Colonic mucosa (tissue), 4 donors: Measurements from ENCODE around the gene MEGF10. TPM values are rescaled to one million over a fixed set of nuclear protein-coding genes. Genes with fewer than 3 reads are reported as not detected.

Experiments used
- DNase-seq: peaks from one replicate; pipeline ENCODE4 v3.0.0-alpha.2; 2020
- H3K27ac ChIP-seq: fragments of 200-600 bp; one replicate; pipeline ENCODE4 v1.8.0; 2021
- H3K27me3 ChIP-seq: fragments of 200-600 bp; one replicate; pipeline ENCODE4 v1.8.0; 2021
- H3K36me3 ChIP-seq: fragments of 200-600 bp; one replicate; pipeline ENCODE4 v1.8.0; 2021
- H3K4me1 ChIP-seq: fragments of 200-600 bp; one replicate; pipeline ENCODE4 v1.8.0; 2021; ENCODE audit warnings: mild to moderate bottlenecking
- H3K4me3 ChIP-seq: fragments of 200-600 bp; one replicate; pipeline ENCODE4 v1.8.0; 2021
- H3K9ac ChIP-seq, 2 donors: one replicate each; pipeline ENCODE4 v1.7.0; 2013; ENCODE audit warnings: control low read depth in 2 of 2, low read depth in 2 of 2, low read length in 2 of 2
- H3K9me3 ChIP-seq: fragments of 200-600 bp; one replicate; pipeline ENCODE4 v1.8.0; 2021
- intact Hi-C: fragments of 100-400 bp; cut with DNase I; formaldehyde crosslinking; loops from one replicate; pipeline ENCODE4 v1.14.1; 2022
- total RNA-seq, 2 donors: library from RNA; stranded (reverse); fragmentation: NEBNext Ultra II Directional in 1 of 2; extraction: Animal tissue kit (Norgen Biotek cat#: 25700) in 1 of 2; gene quantifications; one replicate each; pipeline ENCODE4 v1.2.1, GENCODE V29; 2021
- TF ChIP-seq, protein P1 (sequence below): fragments of 200-600 bp; IDR thresholded peaks from one replicate; pipeline ENCODE4 v1.8.0; 2022; ENCODE audit warnings: antibody characterized with exemption, mild to moderate bottlenecking
- donor health status: healthy.
- donor health status: DM: no; HTN: no; CAD: no.
- donor health status: DM: no; HTN: no; CAD: no.

Gene MEGF10
- total RNA-seq, 2 donors from 2014 or later: 0.35 to 0.88 TPM

DNA sequence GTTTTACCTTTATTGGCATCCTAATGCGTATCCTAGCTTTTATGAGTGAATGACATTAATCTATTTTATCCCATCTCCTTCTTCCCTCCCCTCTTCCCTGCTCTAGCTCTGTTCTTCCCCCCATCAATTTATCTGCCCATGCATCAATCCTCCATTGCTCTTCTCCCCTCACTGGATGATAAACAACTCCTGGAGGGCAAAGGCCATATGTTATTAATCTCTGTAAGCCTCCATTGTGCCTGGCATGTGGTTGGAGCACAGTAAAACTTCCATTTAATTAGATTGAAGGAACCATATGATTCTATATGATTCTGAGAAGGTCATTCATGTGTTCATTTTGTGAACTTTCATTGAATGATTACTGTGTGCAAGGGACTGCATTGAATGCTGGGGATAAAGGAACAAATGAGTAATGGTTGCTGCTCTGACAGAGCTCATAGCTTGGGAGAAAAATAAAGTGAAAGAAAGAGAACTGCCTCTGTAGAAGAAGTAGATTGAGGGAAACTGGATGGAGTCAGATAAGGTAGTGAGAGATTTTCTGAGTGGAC is 85.0 kb downstream of the MEGF10 start:
- H3K27me3 ChIP-seq: no peaks in the 10 kb centered on the region
- no peaks in the 10 kb centered on the region for H3K9me3 ChIP-seq
- no peak for DNase-seq
- TF ChIP-seq, protein P1, sequence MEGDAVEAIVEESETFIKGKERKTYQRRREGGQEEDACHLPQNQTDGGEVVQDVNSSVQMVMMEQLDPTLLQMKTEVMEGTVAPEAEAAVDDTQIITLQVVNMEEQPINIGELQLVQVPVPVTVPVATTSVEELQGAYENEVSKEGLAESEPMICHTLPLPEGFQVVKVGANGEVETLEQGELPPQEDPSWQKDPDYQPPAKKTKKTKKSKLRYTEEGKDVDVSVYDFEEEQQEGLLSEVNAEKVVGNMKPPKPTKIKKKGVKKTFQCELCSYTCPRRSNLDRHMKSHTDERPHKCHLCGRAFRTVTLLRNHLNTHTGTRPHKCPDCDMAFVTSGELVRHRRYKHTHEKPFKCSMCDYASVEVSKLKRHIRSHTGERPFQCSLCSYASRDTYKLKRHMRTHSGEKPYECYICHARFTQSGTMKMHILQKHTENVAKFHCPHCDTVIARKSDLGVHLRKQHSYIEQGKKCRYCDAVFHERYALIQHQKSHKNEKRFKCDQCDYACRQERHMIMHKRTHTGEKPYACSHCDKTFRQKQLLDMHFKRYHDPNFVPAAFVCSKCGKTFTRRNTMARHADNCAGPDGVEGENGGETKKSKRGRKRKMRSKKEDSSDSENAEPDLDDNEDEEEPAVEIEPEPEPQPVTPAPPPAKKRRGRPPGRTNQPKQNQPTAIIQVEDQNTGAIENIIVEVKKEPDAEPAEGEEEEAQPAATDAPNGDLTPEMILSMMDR: no peak
- no peak overlapping the region for H3K27ac ChIP-seq
- H3K4me1 ChIP-seq: no peaks in the 10 kb centered on the region
- no peak overlapping the region for H3K9ac ChIP-seq
- intact Hi-C loops: no loop called here
- H3K4me3 ChIP-seq: no peak overlapping the region
- no peaks in the 10 kb centered on the region for H3K36me3 ChIP-seq

DNA sequence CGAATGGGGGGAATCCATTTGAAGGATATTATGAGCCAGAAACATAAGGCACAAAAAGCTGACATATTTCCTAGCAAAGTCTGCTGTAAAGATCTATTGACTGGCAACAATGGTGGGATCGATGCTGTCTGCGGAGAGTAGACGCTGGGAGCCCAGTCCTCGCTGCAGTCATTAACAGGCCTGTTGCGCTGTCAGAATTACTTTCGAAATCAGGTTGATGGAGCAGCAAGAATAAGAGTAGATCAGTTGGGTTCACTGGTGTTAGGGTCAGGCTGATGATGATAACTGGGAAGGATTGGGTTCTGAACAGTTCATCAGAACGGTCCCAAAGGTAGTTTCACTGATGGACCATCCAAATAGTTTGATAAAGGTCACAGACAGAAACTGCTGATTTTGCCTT is 87.1 kb downstream of the MEGF10 start:
- Histone ChIP-seq H3K27ac (no peak overlapping the region), H3K4me1 (no peaks in the 10 kb centered on the region), H3K9ac (no peak overlapping the region), H3K4me3 (no peak overlapping the region), H3K27me3 (no peaks in the 10 kb centered on the region), H3K36me3 (no peaks in the 10 kb centered on the region), H3K9me3 (no peaks in the 10 kb centered on the region)
- intact Hi-C loops: no loop called here
- TF ChIP-seq, protein P1: no peak
- DNase-seq: no peak

DNA sequence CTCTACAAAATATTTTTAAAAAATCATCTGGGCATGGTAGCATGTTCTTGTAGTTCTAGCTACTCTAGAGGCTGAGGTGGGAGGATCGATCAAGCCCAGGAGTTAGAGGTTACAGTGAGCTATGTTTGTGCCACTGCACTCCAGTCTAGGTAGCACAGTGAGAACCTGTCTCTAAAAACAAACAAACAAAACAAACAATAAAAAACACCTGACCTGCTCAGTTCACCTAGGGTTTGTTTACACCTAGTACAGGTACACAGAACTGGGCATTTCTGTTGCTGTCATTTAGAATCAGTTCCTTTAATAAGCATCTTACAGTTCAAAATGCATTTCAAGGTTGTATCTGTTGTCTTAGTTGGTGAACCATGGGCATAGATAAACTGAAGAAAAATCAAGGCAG is 95.3 kb downstream of the MEGF10 start:
- no peak for DNase-seq
- TF ChIP-seq, protein P1: no peak
- Histone ChIP-seq H3K9ac (no peak overlapping the region), H3K4me1 (no peaks in the 10 kb centered on the region), H3K4me3 (no peak overlapping the region), H3K36me3 (no peaks in the 10 kb centered on the region), H3K27me3 (no peaks in the 10 kb centered on the region), H3K9me3 (no peaks in the 10 kb centered on the region), H3K27ac (no peak overlapping the region)
- intact Hi-C loops: no loop called here

DNA sequence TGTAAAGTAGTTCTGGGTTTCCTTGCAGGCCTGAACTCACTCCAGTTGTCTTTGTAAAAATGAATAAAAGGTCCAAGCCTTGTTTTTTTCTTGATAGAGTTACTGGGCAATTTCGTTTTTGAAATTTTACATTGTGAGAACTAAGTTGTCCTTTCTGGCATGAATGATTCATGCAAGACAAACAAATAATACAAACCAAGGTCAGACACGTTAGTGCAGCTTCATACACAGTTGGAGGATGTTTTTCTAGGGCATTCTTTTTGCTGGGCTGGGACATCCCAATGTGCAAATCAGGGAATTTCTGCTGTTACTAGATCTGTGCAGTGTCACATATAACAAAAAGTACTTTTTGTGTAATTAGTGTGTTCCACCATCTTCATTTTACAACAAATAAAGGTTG is 96.0 kb downstream of the MEGF10 start:
- TF ChIP-seq, protein P1: no peak
- no peaks in the 10 kb centered on the region for H3K9me3 ChIP-seq
- no peak overlapping the region for H3K27ac ChIP-seq
- no peaks in the 10 kb centered on the region for H3K27me3 ChIP-seq
- intact Hi-C loops: no loop called here
- DNase-seq: no peak
- H3K4me1 ChIP-seq: no peaks in the 10 kb centered on the region
- H3K9ac ChIP-seq: no peak overlapping the region
- no peak overlapping the region for H3K4me3 ChIP-seq
- no peaks in the 10 kb centered on the region for H3K36me3 ChIP-seq

DNA sequence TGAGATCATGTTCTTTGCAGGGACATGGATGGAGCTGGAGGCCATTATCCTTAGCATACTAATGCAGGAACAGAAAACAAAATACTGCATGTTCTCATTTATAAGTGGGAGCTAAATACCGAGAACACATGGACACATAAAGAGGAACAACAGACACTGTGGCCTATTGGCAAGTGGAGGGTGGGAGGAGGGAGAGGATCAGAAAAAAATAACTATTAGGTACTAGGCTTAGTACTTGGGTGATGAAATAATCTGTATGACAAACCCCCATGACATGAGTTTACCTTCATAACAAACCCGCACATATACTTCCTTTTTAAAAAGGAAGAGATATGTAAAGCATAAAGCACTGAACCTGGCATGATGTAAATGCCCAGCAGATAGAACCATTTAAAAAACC is 99.0 kb downstream of the MEGF10 start:
- no peak for DNase-seq
- intact Hi-C loops: no loop called here
- H3K9ac ChIP-seq: no peak overlapping the region
- TF ChIP-seq, protein P1: no peak
- H3K9me3 ChIP-seq: no peaks in the 10 kb centered on the region
- no peak overlapping the region for H3K27ac ChIP-seq
- no peak overlapping the region for H3K4me3 ChIP-seq
- no peaks in the 10 kb centered on the region for H3K4me1 ChIP-seq
- no peaks in the 10 kb centered on the region for H3K27me3 ChIP-seq
- no peaks in the 10 kb centered on the region for H3K36me3 ChIP-seq
